AG09309 (cell line): ENCODE results near the gene RILPL1.

Experiments
- DNase-seq: peaks from one replicate; pipeline ENCODE4 v3.0.0-alpha.2; 2010; ENCODE audit warnings: low read depth
- H3K4me3 ChIP-seq: 2 replicates; pipeline ENCODE4 v1.5.1; 2011; ENCODE audit warnings: mild to moderate bottlenecking, low read depth, low read length, moderate library complexity; ENCODE audit not compliant: control insufficient read depth
- CTCF ChIP-seq: IDR thresholded peaks from 2 replicates; pipeline ENCODE4 v1.5.1; 2011; ENCODE audit warnings: mild to moderate bottlenecking, low read depth, low read length, inconsistent platforms; ENCODE audit not compliant: insufficient read depth, control insufficient read depth; ENCODE audit errors: missing control alignments

Gene RILPL1

GRCh38 chr12:123446333-123446713, 87.2 kb downstream of the RILPL1 start:
- no peak for DNase-seq
- TF ChIP-seq CTCF: no peak
- no peak overlapping the region for H3K4me3 ChIP-seq

GRCh38 chr12:123445388-123446332, 87.9 kb downstream of the RILPL1 start:
- peak; percentile 40 for DNase-seq
- no peak overlapping the region for H3K4me3 ChIP-seq

GRCh38 chr12:123444092-123445026, 89.2 kb downstream of the RILPL1 start:
- no peak overlapping the region for H3K4me3 ChIP-seq
- peak; percentile 49 for DNase-seq
- TF ChIP-seq CTCF: no peak

More at GRCh38 chr12:123445388-123446332, 87.9 kb downstream of the RILPL1 start:
- no peak for TF ChIP-seq CTCF

DNA sequence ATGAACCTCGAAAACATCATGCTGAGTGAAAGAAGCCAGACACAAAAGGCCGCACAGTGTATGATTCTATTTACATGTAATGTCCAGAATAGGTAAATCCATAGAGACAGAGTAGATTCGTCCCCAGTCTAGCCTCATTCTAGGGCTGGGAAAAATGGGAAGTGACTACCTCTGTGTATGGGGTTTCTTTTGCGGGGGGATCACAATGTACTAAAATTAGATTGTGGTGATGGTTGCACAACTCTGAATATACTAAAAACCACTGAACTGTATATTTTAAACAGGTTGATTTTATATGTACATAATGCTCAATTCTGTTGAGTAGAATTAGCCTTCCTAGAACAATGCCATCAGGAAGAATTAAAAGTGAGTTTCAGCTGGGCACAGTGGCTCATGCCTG, 90.7 kb downstream of the RILPL1 start:
- TF ChIP-seq CTCF: no peak
- no peak for DNase-seq
- H3K4me3 ChIP-seq: no peak overlapping the region

- TF ChIP-seq CTCF: no peak
- H3K4me3 ChIP-seq: no peak overlapping the region
- no peak for DNase-seq
Observed at GRCh38 chr12:123441523-123442164, 91.9 kb downstream of the RILPL1 start.
